SHP77 (cell line): Measurements from ENCODE around the gene VPS45.

Source experiments
- DNase-seq, 2 experiments: peaks; one replicate each; lab custom pipeline; 2025; lab: John Stamatoyannopoulos, UW

VPS45 gene

DNA sequence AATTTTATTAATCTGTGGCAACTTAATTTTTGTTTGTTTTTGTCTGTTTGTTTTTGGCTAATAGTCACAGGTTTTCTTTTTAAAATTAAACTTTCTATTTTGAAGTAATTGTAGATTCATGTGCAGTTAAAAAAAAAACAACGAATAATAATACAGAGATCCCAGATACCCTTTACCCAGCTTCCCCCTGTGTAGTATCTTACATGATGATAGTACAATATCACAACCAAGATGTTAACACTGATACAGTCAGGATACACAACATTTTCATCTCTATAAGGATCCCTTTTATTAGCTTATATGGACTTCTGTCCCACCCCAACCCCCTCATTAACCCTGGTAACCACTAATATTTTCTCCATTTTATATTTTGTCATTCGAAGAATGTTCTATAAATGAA, 5.9 kb downstream of the VPS45 start:
- DNase-seq: no peak

DNA sequence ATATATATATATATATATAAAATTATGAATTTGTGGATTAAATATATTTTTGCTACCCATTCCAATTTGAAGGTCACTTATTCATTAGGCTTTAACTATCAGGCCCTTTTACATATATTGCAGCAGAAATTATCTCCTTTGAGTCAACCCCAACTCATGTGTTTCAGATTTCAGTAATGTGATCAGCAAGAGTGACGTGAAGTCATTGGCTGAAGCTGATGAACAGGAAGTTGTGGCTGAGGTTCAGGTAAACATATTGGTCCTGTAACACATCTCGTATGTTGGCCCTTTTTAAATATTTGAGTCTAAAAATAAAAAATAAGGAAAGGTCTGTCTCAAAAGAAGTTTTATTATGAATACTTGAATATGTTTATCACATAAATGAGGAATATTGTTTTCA, 8.5 kb downstream of the VPS45 start:
- DNase-seq: no peak

GRCh38 chr1:150076985-150077384, 9.4 kb downstream of the VPS45 start:
- no peak for DNase-seq

DNA sequence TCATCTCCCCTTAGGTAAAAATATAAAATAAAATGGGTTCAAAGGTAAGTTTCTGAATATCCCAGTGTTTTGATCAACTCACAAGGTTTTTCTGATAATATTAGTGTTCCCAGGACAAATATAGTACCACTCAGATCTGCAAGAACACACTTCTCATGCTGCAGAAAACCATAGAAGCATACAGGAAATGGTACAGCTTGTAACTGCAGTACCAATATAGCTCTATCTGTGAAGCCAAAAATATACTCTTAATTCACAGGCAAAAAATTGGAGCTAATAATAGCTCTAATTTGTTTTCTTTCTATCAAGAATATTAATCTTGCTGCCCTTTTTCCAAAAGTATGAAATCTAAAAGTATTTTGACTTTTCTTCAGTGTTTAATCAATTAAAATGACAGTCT, 13.2 kb downstream of the VPS45 start:
- no peak for DNase-seq

- no peak for DNase-seq
Observed at GRCh38 chr1:150082494-150082893, 14.9 kb downstream of the VPS45 start.

DNA sequence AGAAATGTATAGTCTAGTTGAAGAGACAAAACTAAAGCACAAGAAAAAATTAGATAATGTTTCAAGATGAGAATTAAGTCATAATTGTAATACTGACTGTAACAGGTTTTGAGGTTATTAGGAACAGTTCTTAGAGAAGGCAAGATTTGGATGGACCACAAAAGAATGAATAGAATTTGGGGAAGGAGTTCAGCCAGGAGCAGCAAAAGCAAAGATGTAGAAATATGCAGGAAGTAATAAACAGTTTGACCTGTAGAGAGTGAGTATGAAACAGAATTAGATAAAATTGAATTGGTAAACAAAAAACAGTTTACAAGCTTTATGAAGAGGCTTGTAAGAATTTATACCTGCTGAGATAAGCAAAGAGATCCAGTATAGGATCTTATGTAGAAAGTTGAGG, 16.3 kb downstream of the VPS45 start:
- no peak for DNase-seq

- DNase-seq: no peak
Observed at GRCh38 chr1:150085406-150085805, 17.8 kb downstream of the VPS45 start.

DNA sequence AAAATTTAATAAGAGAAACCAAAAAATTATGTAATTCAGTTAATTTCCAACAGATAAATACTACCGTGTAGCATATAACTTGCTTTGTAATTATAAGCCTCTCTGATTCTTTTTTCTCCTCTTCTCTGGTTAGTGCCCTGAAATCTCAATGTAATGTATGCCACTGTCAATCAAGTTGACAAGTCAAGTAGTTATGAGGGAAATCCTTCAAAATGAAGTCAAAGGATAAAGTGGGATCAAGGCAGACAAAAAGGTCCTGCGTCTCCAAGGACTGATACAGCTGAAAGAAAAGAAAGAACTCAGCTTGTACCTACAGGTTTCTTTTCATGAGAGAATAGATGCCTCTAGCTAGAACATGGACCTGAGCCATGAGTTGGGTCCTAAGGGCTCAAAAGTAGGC, 19.8 kb downstream of the VPS45 start:
- no peak for DNase-seq

- DNase-seq: no peak
Observed at GRCh38 chr1:150089846-150090520, 22.4 kb downstream of the VPS45 start.

- no peak for DNase-seq
Observed at GRCh38 chr1:150092180-150092791, 24.7 kb downstream of the VPS45 start.

DNA sequence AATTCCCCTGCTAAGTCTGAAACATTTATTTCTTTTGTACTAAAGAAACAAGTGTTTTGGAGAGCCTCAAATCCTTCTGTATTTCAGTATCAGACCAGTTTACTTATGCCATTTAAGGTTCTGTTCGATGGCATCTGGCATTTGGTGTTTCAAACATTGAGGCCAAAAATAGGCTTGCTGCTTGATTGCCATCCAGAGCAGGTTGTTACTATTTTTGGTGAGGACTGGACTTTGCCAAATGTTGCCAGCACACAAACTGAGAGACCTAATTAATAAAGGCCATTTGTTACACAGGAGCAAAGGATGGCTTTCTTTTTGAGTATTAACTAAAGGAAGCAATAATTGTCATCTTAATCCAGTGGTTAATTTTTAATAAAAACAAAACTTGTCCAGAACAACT, 26.2 kb downstream of the VPS45 start:
- DNase-seq: no peak

- DNase-seq: no peak
Observed at GRCh38 chr1:150094734-150095265, 27.2 kb downstream of the VPS45 start.

GRCh38 chr1:150102986-150103385, 35.4 kb downstream of the VPS45 start:
- no peak for DNase-seq

GRCh38 chr1:150106341-150106740, 38.8 kb downstream of the VPS45 start:
- DNase-seq: no peak

GRCh38 chr1:150109586-150109985, 42.0 kb downstream of the VPS45 start:
- no peak for DNase-seq

GRCh38 chr1:150110116-150110515, 42.5 kb downstream of the VPS45 start:
- DNase-seq: no peak

GRCh38 chr1:150111670-150112069, 44.1 kb downstream of the VPS45 start:
- DNase-seq: no peak

GRCh38 chr1:150115121-150115520, 47.5 kb downstream of the VPS45 start:
- DNase-seq: no peak

GRCh38 chr1:150118716-150119115, 51.1 kb downstream of the VPS45 start:
- DNase-seq: no peak

GRCh38 chr1:150121236-150121862, 53.8 kb downstream of the VPS45 start:
- no peak for DNase-seq

DNA sequence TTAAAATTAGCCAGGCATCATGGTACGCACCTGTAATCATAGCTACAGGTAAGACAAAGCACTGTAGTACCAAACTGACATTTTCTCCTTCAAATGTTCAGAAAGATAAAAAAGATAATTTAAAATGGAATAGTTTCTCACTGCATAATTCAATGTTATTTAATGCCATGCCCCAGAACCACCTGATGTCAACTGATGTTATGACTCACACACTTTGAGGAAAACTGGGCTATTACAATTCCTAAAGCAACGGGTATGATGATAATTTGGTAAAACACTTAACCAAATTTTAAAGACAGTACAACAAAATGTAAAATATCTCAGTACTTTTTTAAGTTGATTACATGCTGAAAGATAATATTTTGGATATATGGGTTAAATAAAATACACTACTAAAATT, 59.2 kb downstream of the VPS45 start:
- DNase-seq: no peak

DNA sequence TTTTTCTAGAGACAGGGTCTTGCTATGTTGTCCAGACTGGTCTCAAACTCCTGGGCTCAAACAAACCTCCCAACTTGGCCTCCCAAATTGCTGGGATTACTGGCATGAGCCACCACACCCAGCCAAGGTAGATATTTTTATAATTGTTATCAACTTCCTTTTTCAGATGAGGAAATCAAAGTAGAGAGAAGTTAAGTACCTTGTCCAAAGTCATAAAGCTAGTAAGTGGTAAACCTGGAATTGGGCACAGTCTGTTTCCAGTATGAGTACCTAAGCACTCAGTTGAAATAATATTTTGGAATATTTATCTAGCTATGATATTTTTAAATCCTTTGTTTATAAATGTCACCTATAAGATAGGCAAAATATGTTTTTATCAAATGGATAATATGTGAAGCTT, 59.9 kb downstream of the VPS45 start:
- no peak for DNase-seq

DNA sequence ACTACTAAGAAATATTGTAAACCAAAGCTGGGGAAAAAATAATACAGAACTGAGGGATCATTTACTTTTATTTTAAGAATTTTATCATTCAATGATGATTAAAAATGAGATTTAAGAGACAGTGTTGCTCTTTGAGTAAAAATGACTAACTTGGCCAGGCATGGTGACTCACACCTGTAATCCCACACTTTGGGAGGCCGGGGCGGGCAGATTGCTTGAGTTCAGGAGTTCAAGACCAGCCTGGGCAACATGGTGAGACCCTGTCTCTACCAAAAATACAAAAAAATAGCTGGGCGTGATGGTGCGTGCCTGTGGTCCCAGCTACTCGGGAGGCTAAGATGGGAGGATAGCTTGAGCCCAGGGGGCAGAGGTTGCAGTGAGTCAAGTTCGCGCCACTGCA, 60.3 kb downstream of the VPS45 start:
- no peak for DNase-seq
